ENCODE results near the gene SLC34A1. TPM values are rescaled to one million over a fixed set of nuclear protein-coding genes. Genes with fewer than 3 reads are reported as not detected.

SLC34A1 gene
- total and polyA plus RNA-seq, 2 of the 4 experiments (the other 2 are of a cell fraction), result not detected

DNA sequence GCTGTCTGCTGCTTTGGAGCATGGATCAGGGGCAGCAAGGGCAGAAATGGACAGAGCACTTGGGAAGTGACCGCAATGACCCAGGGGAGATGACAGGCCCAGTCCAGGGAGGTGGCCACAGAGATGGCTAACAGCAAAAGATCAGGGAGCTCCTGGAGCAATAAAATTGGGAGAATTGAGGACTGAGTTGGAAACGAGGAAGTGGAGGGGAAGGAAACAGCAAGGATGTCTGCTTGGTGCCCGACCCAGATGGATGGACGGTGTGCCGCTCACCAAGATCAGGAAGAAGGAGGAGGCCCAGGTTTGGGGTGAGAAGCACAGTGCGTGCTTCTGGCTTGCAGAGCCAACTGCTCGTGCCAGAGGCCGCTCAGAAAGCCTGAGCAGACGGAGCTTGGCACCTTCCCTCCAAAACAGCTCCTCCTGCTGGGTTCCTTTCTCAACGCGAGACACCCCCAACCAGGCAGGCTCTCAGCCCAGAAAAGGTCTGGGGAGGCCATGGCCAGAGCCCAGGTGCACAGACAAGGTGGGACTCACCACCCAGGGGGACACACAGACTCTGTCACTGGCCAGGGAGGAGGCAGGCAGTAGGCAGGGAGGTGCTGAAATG lies 1.7 kb upstream of the SLC34A1 start:
- TF ChIP-seq, protein P1, sequence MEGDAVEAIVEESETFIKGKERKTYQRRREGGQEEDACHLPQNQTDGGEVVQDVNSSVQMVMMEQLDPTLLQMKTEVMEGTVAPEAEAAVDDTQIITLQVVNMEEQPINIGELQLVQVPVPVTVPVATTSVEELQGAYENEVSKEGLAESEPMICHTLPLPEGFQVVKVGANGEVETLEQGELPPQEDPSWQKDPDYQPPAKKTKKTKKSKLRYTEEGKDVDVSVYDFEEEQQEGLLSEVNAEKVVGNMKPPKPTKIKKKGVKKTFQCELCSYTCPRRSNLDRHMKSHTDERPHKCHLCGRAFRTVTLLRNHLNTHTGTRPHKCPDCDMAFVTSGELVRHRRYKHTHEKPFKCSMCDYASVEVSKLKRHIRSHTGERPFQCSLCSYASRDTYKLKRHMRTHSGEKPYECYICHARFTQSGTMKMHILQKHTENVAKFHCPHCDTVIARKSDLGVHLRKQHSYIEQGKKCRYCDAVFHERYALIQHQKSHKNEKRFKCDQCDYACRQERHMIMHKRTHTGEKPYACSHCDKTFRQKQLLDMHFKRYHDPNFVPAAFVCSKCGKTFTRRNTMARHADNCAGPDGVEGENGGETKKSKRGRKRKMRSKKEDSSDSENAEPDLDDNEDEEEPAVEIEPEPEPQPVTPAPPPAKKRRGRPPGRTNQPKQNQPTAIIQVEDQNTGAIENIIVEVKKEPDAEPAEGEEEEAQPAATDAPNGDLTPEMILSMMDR (conservative IDR thresholded peaks at IDR 0.05; ENCODE audit: low read depth, low read length), result peak; percentile 17; the same call in 1 of the 2 replicates
- 0 out of 2 replicates have a peak, but pooled peaks have one; percentile 9 for TF ChIP-seq RAD21 (IDR thresholded peaks at IDR 0.05; ENCODE audit: low read length)
- TF ChIP-seq, protein P2, sequence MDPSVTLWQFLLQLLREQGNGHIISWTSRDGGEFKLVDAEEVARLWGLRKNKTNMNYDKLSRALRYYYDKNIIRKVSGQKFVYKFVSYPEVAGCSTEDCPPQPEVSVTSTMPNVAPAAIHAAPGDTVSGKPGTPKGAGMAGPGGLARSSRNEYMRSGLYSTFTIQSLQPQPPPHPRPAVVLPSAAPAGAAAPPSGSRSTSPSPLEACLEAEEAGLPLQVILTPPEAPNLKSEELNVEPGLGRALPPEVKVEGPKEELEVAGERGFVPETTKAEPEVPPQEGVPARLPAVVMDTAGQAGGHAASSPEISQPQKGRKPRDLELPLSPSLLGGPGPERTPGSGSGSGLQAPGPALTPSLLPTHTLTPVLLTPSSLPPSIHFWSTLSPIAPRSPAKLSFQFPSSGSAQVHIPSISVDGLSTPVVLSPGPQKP (IDR thresholded peaks at IDR 0.05; ENCODE audit: borderline replicate concordance, low read depth, low read length), result no peak
- Histone ChIP-seq H2BK20ac (ENCODE audit: low read depth, low read length) (no peak overlapping the region), H4K5ac (ENCODE audit: low read depth, low read length) (no peak overlapping the region), H3K4me3 (ENCODE audit: insufficient read depth, low read depth, low read length) (no peak overlapping the region), H2AK9ac (replicated peaks; ENCODE audit: low read depth, low read length, poor library complexity) (no peak overlapping the region), H3K56ac (ENCODE audit: extremely low read depth, insufficient read depth, low read length) (no peak overlapping the region), H3K36me3 (ENCODE audit: control insufficient read depth, insufficient read depth, low read length) (no peaks in the 10 kb centered on the region), H3K4me1 (ENCODE audit: control insufficient read depth, insufficient read depth, low read length) (peaks cover 9% of the 10 kb centered on the region; the same call in 1 of the 2 replicates), H3K27ac (ENCODE audit: insufficient read depth, low read length) (no peak overlapping the region), H3K79me1 (ENCODE audit: low read depth in 1 of 2, low read length in 2 of 2) (no peaks in the 10 kb centered on the region), H3K23ac (ENCODE audit: low read depth, low read length) (no peak overlapping the region), H3K27me3 (ENCODE audit: control insufficient read depth, insufficient read depth, low read length) (peaks cover 37% of the 10 kb centered on the region), H3K4ac (ENCODE audit: low read depth, low read length) (no peak overlapping the region), H3K9ac (ENCODE audit: low read depth, low read length) (no peak overlapping the region), H4K8ac (ENCODE audit: low read depth in 2 of 2, low read length in 2 of 2) (no peak overlapping the region), H3K9me3 (ENCODE audit: control insufficient read depth, insufficient read depth, low read length) (no peaks in the 10 kb centered on the region), H3K14ac (replicated peaks; ENCODE audit: low read depth, low read length) (no peak overlapping the region), H3K4me2 (ENCODE audit: low read depth, low read length) (no peak overlapping the region), H3K18ac (ENCODE audit: low read depth, low read length) (no peak overlapping the region), H2BK120ac (ENCODE audit: low read depth, low read length) (no peak overlapping the region), H2BK5ac (ENCODE audit: low read depth, low read length, poor library complexity, severe bottlenecking) (no peak overlapping the region), H2BK15ac (ENCODE audit: low read depth, low read length) (no peak overlapping the region), H2AFZ (replicated peaks; ENCODE audit: low read length, poor library complexity) (no peak overlapping the region), H3K9me1 (ENCODE audit: insufficient read depth, low read length) (peaks cover 6% of the 10 kb centered on the region; the same call in 1 of the 2 replicates), H2AK5ac (ENCODE audit: low read depth, low read length) (no peak overlapping the region), H4K91ac (ENCODE audit: insufficient read depth, low read depth, low read length) (no peak overlapping the region), H4K20me1 (ENCODE audit: insufficient read depth, low read length) (no peaks in the 10 kb centered on the region)
- BruUV-seq (replicated peaks), result no TSS peak
- intact Hi-C loops (cut with micrococcal nuclease) (no loop called here), dilution Hi-C loops (cut with HindIII; ENCODE audit: low sequenced_read_pairs, unreplicated experiment) (no loop called here), in situ Hi-C loops (cut with MboI; ENCODE audit: low sequenced_read_pairs) (no loop called here)
- DNase-seq (peak; percentile 18), ATAC-seq (ENCODE audit: low read depth) (no peak)
- 75% methylated on average over 2 of the region's 11 CpGs; no CpG with 5 or more reads in 1 of the 2 experiments for WGBS, 2 experiments (ENCODE audit: extremely low coverage in 2 of 2, insufficient read length in 1 of 2)
- POLR2A ChIA-PET (ENCODE audit: unreplicated experiment), result no interaction called here
- CTCF ChIA-PET, result interaction anchor here (1.0 kb wide), 1 partner anchor 12 kb away, joined by 3 read pairs; no protein-coding TSS in a partner anchor

Measured in IMR-90 (cell line).